8988T (cell line): ENCODE data around the gene RPL37.
"Not testable (repeated sequence)": the region's sequence is repeated elsewhere in the genome, so short reads cannot be mapped to it uniquely, and the experiment has no call there.

ENCODE experiments used
- DNase-seq: peaks from one replicate; pipeline ENCODE4 v3.0.0; 2011

RPL37 gene

GRCh38 chr5:40794877-40795276 is 40.1 kb downstream of the RPL37 start:
- not testable (repeated sequence) for DNase-seq

- DNase-seq, result not testable (repeated sequence)
These were observed 40.7 kb downstream of the RPL37 start for GRCh38 chr5:40794340-40794739.

GRCh38 chr5:40792691-40793090 is 42.3 kb downstream of the RPL37 start:
- not testable (repeated sequence) for DNase-seq

GRCh38 chr5:40791715-40792139 is 43.3 kb downstream of the RPL37 start:
- DNase-seq, result no peak

GRCh38 chr5:40790947-40791593 is 44.0 kb downstream of the RPL37 start:
- no peak for DNase-seq

GRCh38 chr5:40788941-40789340 is 46.1 kb downstream of the RPL37 start:
- not testable (repeated sequence) for DNase-seq

GRCh38 chr5:40787986-40788385 is 47.0 kb downstream of the RPL37 start:
- no peak for DNase-seq

GRCh38 chr5:40786664-40787063 is 48.4 kb downstream of the RPL37 start:
- not testable (repeated sequence) for DNase-seq

GRCh38 chr5:40784916-40785315 is 50.1 kb downstream of the RPL37 start:
- no peak for DNase-seq

GRCh38 chr5:40784027-40784653 is 50.9 kb downstream of the RPL37 start:
- DNase-seq, result no peak

- DNase-seq, result no peak
These were observed 53.1 kb downstream of the RPL37 start for GRCh38 chr5:40781843-40782409.

GRCh38 chr5:40780858-40781257 is 54.2 kb downstream of the RPL37 start:
- no peak for DNase-seq

- DNase-seq, result no peak
These were observed 54.8 kb downstream of the RPL37 start for GRCh38 chr5:40780199-40780598.

- DNase-seq, result no peak
These were observed 55.5 kb downstream of the RPL37 start for GRCh38 chr5:40779561-40779960.

- no peak for DNase-seq
These were observed 56.9 kb downstream of the RPL37 start for GRCh38 chr5:40778133-40778532.

GRCh38 chr5:40776658-40776977 is 58.4 kb downstream of the RPL37 start:
- no peak for DNase-seq

GRCh38 chr5:40775846-40776657 is 59.0 kb downstream of the RPL37 start:
- no peak for DNase-seq
